NCI-H1436 treated with DMSO at 0.1 percent for 48 hours (cell line): ENCODE data around the gene MAP7.
"Not testable (repeated sequence)": the region's sequence is repeated elsewhere in the genome, so short reads cannot be mapped to it uniquely, and the experiment has no call there.

Experiments
- DNase-seq: peaks from one replicate; lab custom pipeline; 2025; lab: John Stamatoyannopoulos, UW

Gene MAP7

GRCh38 chr6:136468711-136469110, 81.5 kb downstream of the MAP7 start:
- DNase-seq = no peak

DNA sequence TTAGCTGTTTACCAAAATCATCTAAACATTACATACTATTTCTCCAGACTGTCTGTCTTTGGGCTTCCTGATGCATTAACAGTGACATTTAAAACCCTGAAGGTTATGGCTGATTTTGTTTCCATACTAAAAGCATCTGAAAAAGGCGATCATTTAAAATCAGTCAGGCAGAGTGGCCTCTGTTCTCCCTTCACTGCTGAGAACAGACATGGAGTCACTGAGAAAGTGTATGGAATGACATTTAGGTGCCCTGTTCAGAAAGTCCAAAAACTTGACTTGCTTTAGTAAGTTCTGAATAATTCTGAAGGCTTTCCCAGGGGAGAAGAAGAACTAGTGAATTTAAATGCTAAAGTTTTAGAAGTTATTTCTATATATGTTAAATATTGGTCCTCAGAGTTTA, 83.0 kb downstream of the MAP7 start:
- DNase-seq = no peak

DNA sequence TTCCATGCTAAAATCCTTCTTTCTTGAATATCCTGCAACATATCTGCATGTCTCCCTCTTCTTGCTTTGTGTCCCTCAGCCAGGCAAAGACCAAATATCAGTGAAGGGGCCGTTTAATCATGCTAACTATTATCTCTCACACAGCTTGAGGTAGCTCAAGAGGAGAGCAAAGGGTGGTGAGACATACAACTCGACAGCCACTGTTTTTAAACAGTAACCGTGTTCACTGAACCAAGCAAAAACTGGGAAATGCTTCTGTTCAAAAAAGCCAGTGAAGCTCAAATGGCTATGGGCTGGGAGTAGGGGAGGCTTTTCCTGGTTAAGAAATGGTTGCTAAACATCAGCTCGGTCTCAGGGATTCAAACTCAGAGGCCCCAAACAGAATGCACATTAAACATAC, 83.4 kb downstream of the MAP7 start:
- no peak for DNase-seq

GRCh38 chr6:136465766-136466303, 84.4 kb downstream of the MAP7 start:
- DNase-seq = no peak

DNA sequence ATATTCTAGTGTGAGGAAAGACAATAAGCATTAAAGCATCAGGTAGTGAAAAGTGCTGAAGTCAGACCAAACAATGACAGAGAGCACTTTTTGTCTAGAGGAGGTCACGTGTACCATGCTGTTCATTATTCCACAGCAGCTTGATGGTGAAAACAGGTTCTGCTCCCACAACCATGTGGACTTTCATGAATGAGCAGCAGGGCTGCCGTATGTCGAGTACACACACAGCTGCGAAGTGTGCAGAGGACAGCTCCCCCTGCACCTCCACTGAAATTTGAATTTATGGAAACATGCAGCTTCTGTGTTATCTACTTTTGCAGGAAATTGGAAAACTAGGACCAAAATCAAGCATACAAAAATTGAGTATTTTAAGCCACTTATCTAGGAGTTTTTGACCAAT, 85.3 kb downstream of the MAP7 start:
- DNase-seq = no peak

DNA sequence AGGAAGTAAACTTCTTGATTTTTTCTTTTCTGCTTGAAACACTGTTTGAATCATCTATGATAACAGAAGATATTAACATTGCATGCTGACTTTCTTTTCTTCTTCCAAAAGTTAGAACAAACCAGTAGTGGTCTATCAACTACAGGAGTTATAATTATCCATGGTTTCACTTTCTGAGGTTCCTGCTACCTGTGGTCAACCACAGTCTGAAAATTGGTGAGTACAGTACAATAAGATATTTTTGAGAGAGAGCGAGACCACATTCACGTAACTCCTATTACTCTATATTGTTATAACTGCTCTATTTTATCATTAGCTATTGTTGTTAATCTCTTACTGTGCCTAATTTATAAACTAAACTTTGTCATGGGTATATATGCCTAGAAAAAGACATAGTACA, 86.1 kb downstream of the MAP7 start:
- no peak for DNase-seq

GRCh38 chr6:136463743-136464142, 86.5 kb downstream of the MAP7 start:
- DNase-seq = no peak

- no peak for DNase-seq
Measured at GRCh38 chr6:136446579-136447187, 103.5 kb downstream of the MAP7 start.

- DNase-seq = no peak
Measured at GRCh38 chr6:136446145-136446544, 104.1 kb downstream of the MAP7 start.

- DNase-seq = no peak
Measured at GRCh38 chr6:136445063-136445462, 105.2 kb downstream of the MAP7 start.

DNA sequence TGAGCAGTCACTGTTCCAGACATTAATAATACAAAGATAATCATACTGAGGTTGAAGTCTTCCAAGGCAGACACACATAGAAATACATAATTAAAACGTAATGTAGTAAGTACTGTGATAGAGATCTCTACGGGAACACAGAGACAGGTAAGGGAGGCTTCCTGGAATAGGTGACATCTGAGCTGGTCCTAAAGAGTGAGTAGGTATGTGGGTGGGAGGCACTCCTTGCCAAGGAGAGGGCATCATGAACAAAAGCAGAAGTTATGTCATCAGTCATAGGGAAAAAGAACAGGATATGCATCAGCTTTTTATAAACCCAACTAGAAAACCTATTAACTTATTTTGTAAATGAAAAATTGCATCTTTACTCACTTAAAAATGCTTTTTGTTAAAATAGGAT, 110.0 kb downstream of the MAP7 start:
- no peak for DNase-seq

DNA sequence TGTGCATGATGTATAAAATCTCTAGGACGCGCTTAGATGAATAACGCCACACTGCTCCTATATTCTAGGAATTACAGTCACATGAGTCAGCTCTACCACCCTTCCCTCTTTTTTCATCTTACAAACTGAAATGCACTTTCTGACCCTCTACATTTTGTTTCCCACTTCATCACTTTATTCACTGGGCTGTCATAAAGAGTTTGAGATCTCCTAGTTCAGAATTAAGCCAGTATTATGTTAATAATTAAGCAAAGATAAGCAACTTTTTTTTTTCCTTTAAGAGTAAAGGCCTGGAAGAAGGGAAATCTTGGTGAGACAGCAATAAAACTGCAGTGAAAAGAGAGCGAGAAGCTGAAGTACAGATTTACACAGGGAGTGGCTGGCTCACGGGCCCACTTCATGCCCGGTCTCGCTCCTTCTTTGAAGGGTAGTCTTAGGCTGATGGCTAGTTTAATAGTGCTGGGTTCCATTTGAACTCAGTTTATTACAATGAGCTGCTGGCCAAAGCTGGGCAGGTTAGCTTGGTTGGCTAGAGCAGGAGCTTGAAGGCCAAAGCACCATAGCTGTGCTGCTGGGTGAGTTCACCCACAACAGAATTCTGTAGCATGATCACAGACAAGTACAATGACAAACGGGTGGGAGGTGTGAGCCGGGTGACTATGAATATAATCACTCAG, 110.6 kb downstream of the MAP7 start:
- DNase-seq = no peak

DNA sequence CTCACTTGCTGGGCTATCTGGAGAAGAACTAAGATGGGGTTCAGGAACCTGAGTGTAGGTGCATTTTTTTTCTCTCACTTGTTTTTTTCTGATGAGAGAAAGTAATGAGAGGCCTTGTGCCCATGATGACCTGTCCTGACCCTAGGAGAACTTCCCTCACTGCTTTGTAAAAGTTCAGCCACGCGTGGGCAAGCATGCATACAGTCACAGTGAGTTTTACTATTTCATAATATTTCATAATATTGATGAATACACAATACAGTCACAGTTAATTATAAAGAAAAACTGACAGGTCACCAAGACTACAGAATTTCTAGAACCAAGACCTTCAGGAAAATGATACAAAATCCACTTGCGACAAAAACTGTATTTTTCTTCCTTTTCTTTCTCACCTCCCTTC, 111.8 kb downstream of the MAP7 start:
- no peak for DNase-seq

- no peak for DNase-seq
Measured at GRCh38 chr6:136437246-136437645, 113.0 kb downstream of the MAP7 start.

- no peak for DNase-seq
Measured at GRCh38 chr6:136435101-136435500, 115.1 kb downstream of the MAP7 start.

- not testable (repeated sequence) for DNase-seq
Measured at GRCh38 chr6:136431306-136431705, 118.9 kb downstream of the MAP7 start.

DNA sequence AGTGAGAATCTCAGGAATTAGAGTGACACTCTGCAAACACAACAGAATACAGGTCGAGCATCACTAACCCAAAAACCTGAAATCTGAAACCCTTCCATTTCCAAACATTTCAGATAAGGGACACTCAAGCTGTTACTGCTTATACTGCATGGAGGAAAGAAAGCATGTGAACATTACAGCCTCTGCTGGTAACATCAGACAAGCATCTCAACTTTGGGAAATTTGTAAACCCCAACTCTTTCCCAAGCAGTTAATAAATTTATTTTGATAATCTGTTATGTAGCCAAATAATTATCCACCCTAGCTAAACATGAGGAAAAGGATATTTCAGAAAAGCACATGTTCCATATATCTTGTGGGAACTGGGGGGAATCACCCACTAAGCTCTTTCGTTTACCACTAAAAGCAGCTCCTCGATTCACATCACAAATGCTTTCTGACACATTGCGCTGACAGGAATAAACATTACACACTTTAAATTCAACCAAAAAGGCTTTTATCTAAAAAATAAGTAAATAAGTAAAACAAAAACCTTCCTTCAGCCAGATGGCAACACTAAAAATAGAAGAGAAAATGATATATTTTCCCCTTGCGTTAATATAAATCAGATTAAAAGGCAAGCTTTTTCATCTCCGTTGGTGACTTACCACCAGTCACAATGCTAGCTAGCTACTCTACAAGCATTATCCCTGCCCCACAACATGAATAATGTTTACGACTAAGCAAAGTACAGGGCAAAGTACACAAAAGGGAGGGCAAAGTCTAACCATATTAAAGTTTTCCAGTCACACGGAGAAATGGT, 120.8 kb downstream of the MAP7 start:
- DNase-seq = no peak

- DNase-seq = no peak
Measured at GRCh38 chr6:136427378-136427717, 122.9 kb downstream of the MAP7 start.

- no peak for DNase-seq
Measured at GRCh38 chr6:136426627-136427377, 123.4 kb downstream of the MAP7 start.

DNA sequence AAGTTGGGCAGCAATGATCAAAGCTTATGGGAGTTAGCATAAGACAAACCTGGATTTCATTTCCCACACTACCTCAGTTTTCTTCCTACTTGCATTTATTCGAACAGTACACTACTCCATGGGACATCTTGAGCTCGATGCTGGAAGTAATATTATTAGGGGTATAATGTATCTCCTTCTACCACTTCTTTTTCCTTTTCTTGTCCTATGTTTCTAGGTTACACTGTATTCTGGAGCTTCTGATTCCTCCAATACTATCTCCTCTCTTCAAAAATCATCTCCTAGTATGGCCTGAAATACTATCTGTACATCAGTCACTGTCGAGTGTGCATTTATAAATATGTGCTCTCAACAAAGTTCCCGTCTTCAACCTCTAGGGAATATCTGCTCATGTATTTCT, 124.4 kb downstream of the MAP7 start:
- DNase-seq = no peak

DNA sequence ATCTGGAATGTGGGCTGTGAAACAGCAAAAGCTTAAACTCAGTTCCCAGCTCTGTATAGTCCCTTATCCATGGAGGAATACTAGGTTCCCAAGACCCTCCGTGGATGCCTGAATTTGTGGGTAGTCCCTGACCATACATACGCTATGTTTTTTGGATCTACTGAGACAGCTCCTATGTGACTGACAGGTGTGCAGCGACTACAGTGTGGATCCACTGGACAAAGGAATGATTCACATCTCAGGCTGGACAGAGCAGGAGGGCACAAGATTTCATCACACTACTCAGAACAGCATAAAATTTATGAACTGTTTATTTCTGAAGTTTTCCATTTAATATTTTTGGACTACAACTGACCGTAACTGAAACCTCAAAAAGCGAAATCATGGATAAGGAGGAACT, 125.3 kb downstream of the MAP7 start:
- DNase-seq = no peak

DNA sequence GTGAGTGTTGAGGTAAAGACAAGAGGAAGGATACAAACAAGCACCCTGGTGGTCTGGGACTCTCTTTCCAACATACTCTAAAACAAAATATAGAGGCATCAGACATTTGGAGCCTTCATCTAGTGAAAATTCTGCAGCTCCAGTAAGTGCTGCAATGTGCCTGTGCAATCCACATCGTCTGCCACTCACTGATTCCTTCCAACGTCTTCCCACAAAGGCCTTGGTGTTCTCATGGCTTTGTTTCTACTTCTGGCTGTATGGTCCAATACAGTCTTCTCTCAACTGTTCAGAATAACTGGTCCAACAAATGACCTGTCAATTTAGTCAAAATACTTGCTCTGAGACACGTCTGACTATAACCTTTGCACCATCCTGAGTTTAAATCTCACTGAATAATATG, 125.8 kb downstream of the MAP7 start:
- DNase-seq = no peak
